Tongue (tissue), 2 donors: Measurements from ENCODE around the gene ALDH5A1. TPM values are rescaled to one million over a fixed set of nuclear protein-coding genes. Genes with fewer than 3 reads are reported as not detected.

ENCODE experiments used
- DNase-seq: peaks from one replicate; pipeline ENCODE4 v3.0.0-alpha.2; 2015
- total RNA-seq: library from RNA; depleted of rRNA; stranded (reverse); fragments of >200 nt; gene quantifications from one replicate; pipeline ENCODE4 v1.2.3, GENCODE V29; 2014

The ALDH5A1 gene
- total RNA-seq, 1 donor from 2014 or later = 15.9 TPM

DNA sequence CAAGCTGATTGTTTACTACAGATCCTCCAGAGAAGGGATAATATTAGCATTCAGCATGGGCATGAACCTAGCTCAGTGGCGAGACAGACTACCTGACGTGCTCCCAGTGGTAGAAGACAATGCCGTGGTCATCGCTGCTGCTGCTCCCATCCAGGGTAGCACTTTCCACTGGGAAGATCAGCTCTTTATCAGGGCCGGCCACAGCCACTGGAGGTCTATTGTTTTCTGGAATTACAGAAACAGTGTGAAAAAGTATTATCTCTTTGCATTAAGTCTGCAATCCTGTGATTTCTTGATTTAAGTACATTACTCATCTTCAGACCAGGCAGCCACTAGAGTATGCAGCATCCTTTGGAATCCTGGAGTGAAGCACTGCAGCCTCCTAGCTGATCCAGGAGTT lies 75.0 kb downstream of the ALDH5A1 start:
- no peak for DNase-seq

DNA sequence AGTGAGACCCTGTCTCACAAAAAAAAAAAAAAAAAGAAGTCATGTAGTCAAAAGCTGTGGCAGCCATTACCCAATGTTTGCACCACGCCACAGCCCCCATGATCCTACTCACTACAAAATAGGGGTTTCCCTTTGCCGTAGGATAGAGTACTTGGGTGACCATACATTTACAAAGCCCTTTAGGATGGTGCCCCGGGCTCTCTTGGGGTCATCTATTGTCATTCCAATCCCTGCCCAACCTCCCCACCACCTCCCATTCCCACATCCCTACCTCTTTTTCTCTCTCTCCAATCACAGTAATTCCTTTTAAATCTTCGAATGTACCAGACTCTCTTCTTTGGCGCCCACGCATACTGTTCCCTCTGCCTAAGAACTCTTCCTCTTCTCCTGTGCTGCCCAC lies 76.6 kb downstream of the ALDH5A1 start:
- DNase-seq = no peak

DNA sequence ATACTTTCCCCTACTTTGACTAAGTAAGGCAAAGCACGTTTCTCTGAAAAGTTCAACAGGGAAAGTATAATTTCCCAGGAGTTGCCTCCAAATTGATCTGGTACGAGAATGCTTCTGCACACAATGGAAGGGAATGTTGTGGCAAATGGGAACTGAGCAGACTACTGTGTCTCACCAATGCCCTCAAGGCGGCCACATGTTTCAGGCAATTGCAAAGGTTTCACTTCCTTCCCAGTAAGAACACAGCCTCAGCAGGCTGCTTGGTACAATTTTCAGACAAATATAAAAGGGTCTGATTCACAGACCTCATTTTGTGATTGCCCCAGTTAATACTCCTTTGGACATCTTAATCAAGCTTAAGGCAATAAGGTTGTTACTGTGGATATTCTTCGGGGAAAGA lies 80.0 kb downstream of the ALDH5A1 start:
- DNase-seq = no peak

DNA sequence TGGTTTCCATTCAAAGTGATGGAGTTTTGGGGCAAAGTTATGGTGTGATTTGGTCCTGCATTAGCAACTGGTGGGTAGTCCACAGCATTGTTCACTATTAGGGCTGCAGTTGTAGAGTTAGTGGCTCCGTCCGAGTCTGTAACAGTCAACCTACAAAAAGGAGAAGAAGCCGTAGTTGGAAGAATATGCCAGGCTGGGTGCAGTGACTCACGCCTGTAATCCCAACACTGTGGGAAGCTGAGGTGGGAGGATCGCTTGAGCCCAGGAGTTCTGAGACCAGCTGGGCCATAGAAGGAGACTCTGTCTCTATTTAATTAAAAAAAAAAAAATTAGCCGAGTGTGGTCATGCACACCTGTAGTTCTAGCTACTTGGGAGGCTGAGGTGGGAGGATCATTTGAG lies 81.7 kb downstream of the ALDH5A1 start:
- DNase-seq = no peak

- peak; percentile 82 for DNase-seq
Observed at GRCh38 chr6:24581084-24581669, 86.4 kb downstream of the ALDH5A1 start.

DNA sequence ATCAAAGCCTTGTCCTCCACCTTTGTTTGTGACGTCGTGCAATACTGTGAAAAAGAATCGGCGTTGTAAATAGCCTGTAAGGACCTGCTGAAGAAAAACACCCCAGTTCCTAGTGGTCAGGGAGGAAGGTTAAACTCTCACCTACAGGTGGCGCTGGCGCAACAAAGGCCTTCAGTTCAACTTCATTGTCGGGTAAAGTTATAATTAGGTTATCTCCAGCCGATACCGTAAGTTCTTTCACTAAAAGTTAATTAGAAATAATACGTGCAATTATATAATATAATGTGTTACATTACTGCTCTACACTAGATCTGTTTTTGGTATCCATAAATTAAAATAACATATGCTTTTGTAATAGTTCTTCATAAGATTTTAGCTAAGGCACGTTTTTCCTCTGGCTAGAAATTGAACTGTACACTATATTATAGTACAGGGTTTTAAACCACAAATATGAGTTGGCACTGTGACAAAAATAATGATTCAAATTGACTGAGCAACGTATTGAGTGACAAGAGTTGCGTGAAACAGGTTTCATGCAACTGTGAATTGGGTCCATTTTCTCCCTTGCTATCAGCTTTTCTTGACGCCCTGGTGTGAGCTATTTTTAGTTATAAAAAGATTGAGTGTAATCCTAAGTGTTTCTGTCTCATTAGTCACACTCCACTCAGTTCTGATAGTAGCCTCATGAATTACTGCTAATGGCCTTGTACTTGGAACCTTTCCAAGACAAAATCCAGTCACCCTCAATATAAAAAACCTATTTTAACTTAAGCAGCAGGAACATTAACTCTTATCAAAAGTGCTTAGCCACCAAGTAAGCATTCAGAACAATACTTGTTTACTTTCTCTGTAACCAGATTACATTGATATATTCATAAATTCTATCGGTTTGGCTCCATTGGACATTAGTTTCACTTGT lies 89.0 kb downstream of the ALDH5A1 start:
- DNase-seq = peak; percentile 84

DNA sequence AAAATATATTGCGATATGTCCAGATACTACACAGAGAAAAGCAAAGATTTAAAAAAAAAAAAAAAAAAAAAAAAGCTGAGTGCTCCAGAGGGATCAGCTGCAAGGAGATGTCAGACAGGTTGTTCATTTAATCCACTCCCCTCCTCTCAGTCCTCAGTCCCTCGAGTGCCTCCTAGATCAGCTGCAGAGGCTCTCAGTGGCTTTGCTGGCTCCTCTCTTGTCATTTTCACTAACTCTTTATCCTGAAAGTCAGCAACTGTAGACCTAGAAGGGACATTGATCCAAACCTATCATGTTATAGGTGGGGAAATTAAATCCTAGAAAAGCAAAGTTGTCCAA lies 89.6 kb downstream of the ALDH5A1 start:
- DNase-seq = peak; percentile 5

Other genes starting within 250 kb of the ALDH5A1 start
- 0.21 TPM for gene DCDC2, start 136.9 kb upstream of the ALDH5A1 start, total RNA-seq
- 36.2 TPM for gene MRS2, start 92.0 kb upstream of the ALDH5A1 start, total RNA-seq
- gene GPLD1, start 5.4 kb upstream of the ALDH5A1 start, total RNA-seq = 1.3 TPM
- gene KIAA0319, start 151.2 kb downstream of the ALDH5A1 start, total RNA-seq = not detected
- 29.1 TPM for gene TDP2, start 171.9 kb downstream of the ALDH5A1 start, total RNA-seq
- gene ACOT13, start 172.1 kb downstream of the ALDH5A1 start, total RNA-seq = 5.7 TPM
- gene C6orf62, start 224.2 kb downstream of the ALDH5A1 start, total RNA-seq = 85.2 TPM